K562 (cell line): ENCODE results near the gene ARMC9. TPM values are rescaled to one million over a fixed set of nuclear protein-coding genes. Genes with fewer than 3 reads are reported as not detected.
A peak's percentile ranks its signal among the peaks of the same experiment; 100 is the strongest.

Source experiments
- ARID1B ChIP-seq: fragments of 450-650 bp; IDR thresholded peaks from 2 replicates; pipeline ENCODE4 v1.6.1; 2016; ENCODE audit warnings: antibody characterized with exemption, mild to moderate bottlenecking, inconsistent platforms
- ATF1 ChIP-seq, 2 experiments: fragments of 450-650 bp in 1 of 2; IDR thresholded peaks; 2 replicates each; pipeline ENCODE4 v1.6.1; 2016; ENCODE audit warnings: missing compliant biosample characterization in 1 of 2, missing genetic modification characterization in 1 of 2
- CREBBP ChIP-seq: IDR thresholded peaks from one replicate; pipeline ENCODE4 v1.6.1; 2012; ENCODE audit warnings: low read depth, mild to moderate bottlenecking, control low read depth, inconsistent platforms, low read length
- MTA2 ChIP-seq: fragments of 450-650 bp; IDR thresholded peaks from 2 replicates; pipeline ENCODE4 v1.6.1; 2016; ENCODE audit warnings: low read depth
- NCOR1 ChIP-seq: fragments of 450-650 bp; IDR thresholded peaks from 2 replicates; pipeline ENCODE4 v1.6.1; 2016; ENCODE audit warnings: mild to moderate bottlenecking, moderate library complexity
- NFIC ChIP-seq: fragments of 450-650 bp; IDR thresholded peaks from 2 replicates; pipeline ENCODE4 v1.6.1; 2017; ENCODE audit warnings: mild to moderate bottlenecking, inconsistent platforms
- NR2C1 ChIP-seq, 2 experiments: fragments of 450-650 bp; IDR thresholded peaks; 2 replicates each; pipeline ENCODE4 v1.6.1; 2017; ENCODE audit warnings: mild to moderate bottlenecking in 2 of 2, antibody characterized with exemption in 1 of 2, inconsistent platforms in 1 of 2, missing compliant biosample characterization in 1 of 2, missing genetic modification characterization in 1 of 2
- STAT5A ChIP-seq: IDR thresholded peaks from 2 replicates; pipeline ENCODE4 v1.6.1; 2012; ENCODE audit warnings: low read length, inconsistent platforms, borderline replicate concordance
- TEAD4 ChIP-seq, 2 experiments: sonication (generic) in 1 of 2; formaldehyde crosslinking in 1 of 2; IDR thresholded peaks; 2 replicates each; pipeline versions ENCODE4 v1.6.1 to v1.8.0; 2012 to 2022; ENCODE audit warnings: borderline replicate concordance in 1 of 2, inconsistent platforms in 1 of 2, low read length in 1 of 2, mild to moderate bottlenecking in 1 of 2, missing genetic modification reagents in 1 of 2
- polyA plus RNA-seq, 8 experiments: library from polyadenylated mRNA; depleted of rRNA in 4 of 8; stranded (reverse) in 5 of 8; unstranded in 3 of 8; fragments of >200 nt; fragmentation: Nextera tagmentation in 2 of 8; fragmentation: Illumina TruSeq in 1 of 8; extraction: Ambion mirVana in 2 of 8; extraction: Trizol in 1 of 8; gene quantifications; 2 replicates each; pipeline versions ENCODE4 v1.2.1 to v1.2.3, GENCODE V29; 2011 to 2014; ENCODE audit warnings: inconsistent platforms in 1 of 8, missing spikeins in 1 of 8
- total RNA-seq, 7 experiments: library from RNA; depleted of rRNA in 6 of 7; stranded (reverse); fragments of >200 nt in 6 of 7; fragmentation: Illumina TruSeq in 2 of 7; extraction: Trizol in 2 of 7; gene quantifications; 2 replicates each; pipeline versions ENCODE4 v1.2.1 to v1.2.3, GENCODE V29; 2011 to 2021; ENCODE audit warnings: low replicate concordance in 1 of 7
- TF ChIP-seq, protein P1 (sequence below), 2 experiments: IDR thresholded peaks in 1 of 2; conservative IDR thresholded peaks in 1 of 2; 2 replicates each; pipeline ENCODE4 v1.6.1; 2016; ENCODE audit warnings: low read depth in 2 of 2, mild to moderate bottlenecking in 1 of 2, missing compliant biosample characterization in 1 of 2, missing genetic modification characterization in 1 of 2, moderate library complexity in 1 of 2
- TF ChIP-seq, protein P2 (sequence below): fragments of 250-450 bp; sonication (Bioruptor Pico); IDR thresholded peaks from 2 replicates; pipeline ENCODE4 v1.9.0; 2021; ENCODE audit warnings: mild to moderate bottlenecking

Gene ARMC9
- total and polyA plus RNA-seq, 9 of the 15 experiments (the other 6 are each of a cell fraction or from before 2014, with no cell fraction given): 0.36 to 2.3 (median 1.1) TPM

DNA sequence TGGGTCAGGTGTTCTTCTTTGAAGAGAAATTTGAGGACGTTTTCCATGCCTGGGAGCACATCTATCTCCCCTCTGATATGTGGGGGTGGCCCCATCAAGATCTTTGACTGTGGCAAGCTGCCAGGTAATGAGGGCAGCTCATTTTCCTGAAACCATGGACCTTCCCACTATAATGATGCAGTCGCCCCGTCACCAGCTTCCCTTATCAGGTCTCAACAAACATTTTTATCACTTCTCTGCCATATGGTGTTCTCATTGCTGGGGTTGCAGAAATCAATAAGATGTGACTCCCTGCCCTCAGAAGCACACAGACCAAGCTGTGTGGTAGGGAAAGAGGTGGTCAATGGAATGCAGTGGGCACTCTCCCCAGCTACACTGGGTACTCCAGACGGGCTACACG lies 148.7 kb downstream of the ARMC9 start (continued):
- TF ChIP-seq, protein P1, sequence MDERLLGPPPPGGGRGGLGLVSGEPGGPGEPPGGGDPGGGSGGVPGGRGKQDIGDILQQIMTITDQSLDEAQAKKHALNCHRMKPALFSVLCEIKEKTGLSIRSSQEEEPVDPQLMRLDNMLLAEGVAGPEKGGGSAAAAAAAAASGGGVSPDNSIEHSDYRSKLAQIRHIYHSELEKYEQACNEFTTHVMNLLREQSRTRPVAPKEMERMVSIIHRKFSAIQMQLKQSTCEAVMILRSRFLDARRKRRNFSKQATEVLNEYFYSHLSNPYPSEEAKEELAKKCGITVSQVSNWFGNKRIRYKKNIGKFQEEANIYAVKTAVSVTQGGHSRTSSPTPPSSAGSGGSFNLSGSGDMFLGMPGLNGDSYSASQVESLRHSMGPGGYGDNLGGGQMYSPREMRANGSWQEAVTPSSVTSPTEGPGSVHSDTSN (CRISPR knock-in tag; IDR thresholded peaks at IDR 0.05; ENCODE audit: low read depth): no peak
- TF ChIP-seq, protein P1 (tag; conservative IDR thresholded peaks at IDR 0.05; ENCODE audit: low read depth): no peak
- peak; percentile 63 for TF ChIP-seq TEAD4 (IDR thresholded peaks at IDR 0.05; ENCODE audit: low read length)
- TF ChIP-seq TEAD4 (CRISPR knock-in tag; IDR thresholded peaks at IDR 0.05; ENCODE audit: borderline replicate concordance): no peak
- TF ChIP-seq NFIC: peak; percentile 72
- TF ChIP-seq NR2C1 (IDR thresholded peaks at IDR 0.05): no peak
- no peak for TF ChIP-seq NR2C1 (tag; IDR thresholded peaks at IDR 0.05)
- peak; percentile 21; the same call in 1 of the 2 replicates for TF ChIP-seq NCOR1
- TF ChIP-seq MTA2: no peak
- TF ChIP-seq, protein P2, sequence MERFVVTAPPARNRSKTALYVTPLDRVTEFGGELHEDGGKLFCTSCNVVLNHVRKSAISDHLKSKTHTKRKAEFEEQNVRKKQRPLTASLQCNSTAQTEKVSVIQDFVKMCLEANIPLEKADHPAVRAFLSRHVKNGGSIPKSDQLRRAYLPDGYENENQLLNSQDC: no peak
- TF ChIP-seq ARID1B: peak; percentile 74
- no peak for TF ChIP-seq CREBBP
- TF ChIP-seq STAT5A: no peak
- TF ChIP-seq ATF1 (CRISPR knock-in tag; IDR thresholded peaks at IDR 0.05): no peak
- peak; percentile 72 for TF ChIP-seq ATF1 (tag; IDR thresholded peaks at IDR 0.05)
